B cell (primary cell): Measurements from ENCODE around the gene CREB5.

Source experiments
- CTCF ChIP-seq: fragments of 200-600 bp; IDR thresholded peaks from one replicate; pipeline ENCODE4 v1.8.0; 2022; ENCODE audit warnings: antibody characterized with exemption, mild to moderate bottlenecking
- EZH2 ChIP-seq: IDR thresholded peaks from 2 replicates; pipeline ENCODE4 v1.6.1; 2012; ENCODE audit warnings: borderline replicate concordance, low read depth, mild to moderate bottlenecking, moderate library complexity, low read length; ENCODE audit not compliant: insufficient read depth, poor library complexity, severe bottlenecking

DNA sequence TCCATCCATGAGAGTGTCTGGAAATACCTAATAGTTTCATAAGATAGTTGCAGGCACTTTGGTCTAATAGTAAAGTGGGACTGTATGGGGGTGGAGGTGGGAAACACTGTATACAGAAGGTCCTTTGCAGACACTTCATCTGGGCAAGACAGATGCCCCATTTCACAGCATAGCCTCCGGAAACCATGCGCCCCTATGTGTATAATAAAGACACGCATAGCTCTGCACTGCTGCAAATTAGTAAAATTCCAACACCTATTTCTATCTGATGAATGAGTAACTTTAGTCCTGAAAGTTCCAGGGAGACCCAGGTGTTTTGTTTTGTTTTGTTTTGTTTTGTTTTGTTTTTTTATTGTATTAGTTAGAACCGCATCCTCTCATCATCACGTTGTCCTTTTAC, 187.1 kb downstream of the CREB5 start:
- TF ChIP-seq CTCF (no peak), EZH2 (no peak)
